K562 (cell line): ENCODE results near the gene SYT13. TPM values are rescaled to one million over a fixed set of nuclear protein-coding genes. Genes with fewer than 3 reads are reported as not detected.

Source experiments
- GATAD2A ChIP-seq: fragments of 450-650 bp; IDR thresholded peaks from 2 replicates; pipeline ENCODE4 v1.6.1; 2017
- SMARCE1 ChIP-seq: fragments of 450-650 bp; IDR thresholded peaks from 2 replicates; pipeline ENCODE4 v1.7.1; 2016; ENCODE audit warnings: mild to moderate bottlenecking
- polyA plus RNA-seq, 8 experiments: library from polyadenylated mRNA; depleted of rRNA in 4 of 8; stranded (reverse) in 5 of 8; unstranded in 3 of 8; fragments of >200 nt; fragmentation: Nextera tagmentation in 2 of 8; fragmentation: Illumina TruSeq in 1 of 8; extraction: Ambion mirVana in 2 of 8; extraction: Trizol in 1 of 8; gene quantifications; 2 replicates each; pipeline versions ENCODE4 v1.2.1 to v1.2.3, GENCODE V29; 2011 to 2014; ENCODE audit warnings: inconsistent platforms in 1 of 8, missing spikeins in 1 of 8
- total RNA-seq, 7 experiments: library from RNA; depleted of rRNA in 6 of 7; stranded (reverse); fragments of >200 nt in 6 of 7; fragmentation: Illumina TruSeq in 2 of 7; extraction: Trizol in 2 of 7; gene quantifications; 2 replicates each; pipeline versions ENCODE4 v1.2.1 to v1.2.3, GENCODE V29; 2011 to 2021; ENCODE audit warnings: low replicate concordance in 1 of 7
- TF ChIP-seq, protein P1 (sequence below), 2 experiments: fragments of 450-650 bp in 1 of 2; sonication (generic) in 1 of 2; formaldehyde crosslinking in 1 of 2; IDR thresholded peaks; 2 replicates each; pipeline versions ENCODE4 v1.7.1 to v1.9.0; 2016 to 2022; ENCODE audit warnings: inconsistent platforms in 1 of 2, mild to moderate bottlenecking in 1 of 2, missing genetic modification reagents in 1 of 2
- TF ChIP-seq, protein P2 (sequence below): fragments of 250-450 bp; sonication (Bioruptor Pico); IDR thresholded peaks from 2 replicates; pipeline ENCODE4 v1.8.0; 2021; ENCODE audit warnings: borderline replicate concordance, mild to moderate bottlenecking, moderate library complexity; ENCODE audit not compliant: poor library complexity, severe bottlenecking
- TF ChIP-seq, protein P3 (sequence below): sonication (generic); formaldehyde crosslinking; IDR thresholded peaks from 2 replicates; pipeline ENCODE4 v1.8.0; 2022; ENCODE audit warnings: mild to moderate bottlenecking, low read depth, missing genetic modification reagents
- TF ChIP-seq, protein P4 (sequence below): fragments of 450-650 bp; formaldehyde crosslinking; IDR thresholded peaks from 2 replicates; pipeline ENCODE4 v1.4.0; 2022; ENCODE audit warnings: mild to moderate bottlenecking, moderate library complexity
- TF ChIP-seq, protein P5 (sequence below): fragments of 450-650 bp; IDR thresholded peaks from 2 replicates; pipeline ENCODE4 v1.6.1; 2017; ENCODE audit warnings: antibody characterized with exemption, mild to moderate bottlenecking

The SYT13 gene
- total and polyA plus RNA-seq, 9 of the 15 experiments (the other 6 are each of a cell fraction or from before 2014, with no cell fraction given): under 0.01 to 0.13 (median 0.08) TPM; not detected in 2

DNA sequence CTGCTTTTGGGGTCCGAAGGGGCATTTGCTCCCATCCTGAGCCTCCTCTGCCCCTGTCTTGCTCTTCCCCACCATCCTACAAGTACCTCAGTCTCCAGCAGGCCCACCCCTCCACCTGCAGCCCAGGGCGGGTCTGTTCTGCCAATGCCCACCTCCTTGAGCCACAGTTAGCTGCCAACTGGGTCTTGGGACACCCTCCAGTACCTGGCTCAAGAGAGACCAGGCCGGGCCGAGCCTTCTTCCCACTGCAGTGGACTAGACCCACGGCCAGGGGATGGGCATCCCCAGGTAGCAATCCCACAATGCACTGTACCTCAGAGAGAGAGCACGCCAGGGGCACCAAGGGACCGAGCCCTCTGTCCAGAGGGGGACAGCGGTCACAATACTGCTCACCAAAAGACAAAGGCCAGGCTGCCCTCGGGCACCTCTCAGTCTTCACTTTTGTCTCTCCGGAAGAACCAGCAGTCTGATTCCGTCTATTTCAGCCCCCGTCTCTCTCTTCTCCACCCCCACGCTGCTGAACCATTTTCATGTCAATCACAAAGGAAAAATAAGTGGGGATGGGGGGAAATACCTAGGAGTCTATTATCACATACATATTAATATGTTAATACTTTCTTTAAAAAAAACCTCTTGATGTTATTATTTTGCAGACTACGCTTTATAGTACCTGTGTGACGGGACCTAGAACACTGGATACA, 51.7 kb downstream of the SYT13 start (continued):
- TF ChIP-seq, protein P1, sequence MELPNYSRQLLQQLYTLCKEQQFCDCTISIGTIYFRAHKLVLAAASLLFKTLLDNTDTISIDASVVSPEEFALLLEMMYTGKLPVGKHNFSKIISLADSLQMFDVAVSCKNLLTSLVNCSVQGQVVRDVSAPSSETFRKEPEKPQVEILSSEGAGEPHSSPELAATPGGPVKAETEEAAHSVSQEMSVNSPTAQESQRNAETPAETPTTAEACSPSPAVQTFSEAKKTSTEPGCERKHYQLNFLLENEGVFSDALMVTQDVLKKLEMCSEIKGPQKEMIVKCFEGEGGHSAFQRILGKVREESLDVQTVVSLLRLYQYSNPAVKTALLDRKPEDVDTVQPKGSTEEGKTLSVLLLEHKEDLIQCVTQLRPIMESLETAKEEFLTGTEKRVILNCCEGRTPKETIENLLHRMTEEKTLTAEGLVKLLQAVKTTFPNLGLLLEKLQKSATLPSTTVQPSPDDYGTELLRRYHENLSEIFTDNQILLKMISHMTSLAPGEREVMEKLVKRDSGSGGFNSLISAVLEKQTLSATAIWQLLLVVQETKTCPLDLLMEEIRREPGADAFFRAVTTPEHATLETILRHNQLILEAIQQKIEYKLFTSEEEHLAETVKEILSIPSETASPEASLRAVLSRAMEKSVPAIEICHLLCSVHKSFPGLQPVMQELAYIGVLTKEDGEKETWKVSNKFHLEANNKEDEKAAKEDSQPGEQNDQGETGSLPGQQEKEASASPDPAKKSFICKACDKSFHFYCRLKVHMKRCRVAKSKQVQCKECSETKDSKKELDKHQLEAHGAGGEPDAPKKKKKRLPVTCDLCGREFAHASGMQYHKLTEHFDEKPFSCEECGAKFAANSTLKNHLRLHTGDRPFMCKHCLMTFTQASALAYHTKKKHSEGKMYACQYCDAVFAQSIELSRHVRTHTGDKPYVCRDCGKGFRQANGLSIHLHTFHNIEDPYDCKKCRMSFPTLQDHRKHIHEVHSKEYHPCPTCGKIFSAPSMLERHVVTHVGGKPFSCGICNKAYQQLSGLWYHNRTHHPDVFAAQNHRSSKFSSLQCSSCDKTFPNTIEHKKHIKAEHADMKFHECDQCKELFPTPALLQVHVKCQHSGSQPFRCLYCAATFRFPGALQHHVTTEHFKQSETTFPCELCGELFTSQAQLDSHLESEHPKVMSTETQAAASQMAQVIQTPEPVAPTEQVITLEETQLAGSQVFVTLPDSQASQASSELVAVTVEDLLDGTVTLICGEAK (IDR thresholded peaks at IDR 0.05): no peak
- TF ChIP-seq, protein P1 (CRISPR knock-in tag; IDR thresholded peaks at IDR 0.05): no peak
- no peak for TF ChIP-seq GATAD2A
- TF ChIP-seq, protein P2, sequence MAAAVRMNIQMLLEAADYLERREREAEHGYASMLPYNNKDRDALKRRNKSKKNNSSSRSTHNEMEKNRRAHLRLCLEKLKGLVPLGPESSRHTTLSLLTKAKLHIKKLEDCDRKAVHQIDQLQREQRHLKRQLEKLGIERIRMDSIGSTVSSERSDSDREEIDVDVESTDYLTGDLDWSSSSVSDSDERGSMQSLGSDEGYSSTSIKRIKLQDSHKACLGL (CRISPR knock-in tag): no peak
- TF ChIP-seq SMARCE1: no peak
- TF ChIP-seq, protein P3, sequence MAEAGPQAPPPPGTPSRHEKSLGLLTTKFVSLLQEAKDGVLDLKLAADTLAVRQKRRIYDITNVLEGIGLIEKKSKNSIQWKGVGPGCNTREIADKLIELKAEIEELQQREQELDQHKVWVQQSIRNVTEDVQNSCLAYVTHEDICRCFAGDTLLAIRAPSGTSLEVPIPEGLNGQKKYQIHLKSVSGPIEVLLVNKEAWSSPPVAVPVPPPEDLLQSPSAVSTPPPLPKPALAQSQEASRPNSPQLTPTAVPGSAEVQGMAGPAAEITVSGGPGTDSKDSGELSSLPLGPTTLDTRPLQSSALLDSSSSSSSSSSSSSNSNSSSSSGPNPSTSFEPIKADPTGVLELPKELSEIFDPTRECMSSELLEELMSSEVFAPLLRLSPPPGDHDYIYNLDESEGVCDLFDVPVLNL: no peak
- TF ChIP-seq, protein P4, sequence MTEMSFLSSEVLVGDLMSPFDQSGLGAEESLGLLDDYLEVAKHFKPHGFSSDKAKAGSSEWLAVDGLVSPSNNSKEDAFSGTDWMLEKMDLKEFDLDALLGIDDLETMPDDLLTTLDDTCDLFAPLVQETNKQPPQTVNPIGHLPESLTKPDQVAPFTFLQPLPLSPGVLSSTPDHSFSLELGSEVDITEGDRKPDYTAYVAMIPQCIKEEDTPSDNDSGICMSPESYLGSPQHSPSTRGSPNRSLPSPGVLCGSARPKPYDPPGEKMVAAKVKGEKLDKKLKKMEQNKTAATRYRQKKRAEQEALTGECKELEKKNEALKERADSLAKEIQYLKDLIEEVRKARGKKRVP (CRISPR knock-in tag): no peak
- TF ChIP-seq, protein P5, sequence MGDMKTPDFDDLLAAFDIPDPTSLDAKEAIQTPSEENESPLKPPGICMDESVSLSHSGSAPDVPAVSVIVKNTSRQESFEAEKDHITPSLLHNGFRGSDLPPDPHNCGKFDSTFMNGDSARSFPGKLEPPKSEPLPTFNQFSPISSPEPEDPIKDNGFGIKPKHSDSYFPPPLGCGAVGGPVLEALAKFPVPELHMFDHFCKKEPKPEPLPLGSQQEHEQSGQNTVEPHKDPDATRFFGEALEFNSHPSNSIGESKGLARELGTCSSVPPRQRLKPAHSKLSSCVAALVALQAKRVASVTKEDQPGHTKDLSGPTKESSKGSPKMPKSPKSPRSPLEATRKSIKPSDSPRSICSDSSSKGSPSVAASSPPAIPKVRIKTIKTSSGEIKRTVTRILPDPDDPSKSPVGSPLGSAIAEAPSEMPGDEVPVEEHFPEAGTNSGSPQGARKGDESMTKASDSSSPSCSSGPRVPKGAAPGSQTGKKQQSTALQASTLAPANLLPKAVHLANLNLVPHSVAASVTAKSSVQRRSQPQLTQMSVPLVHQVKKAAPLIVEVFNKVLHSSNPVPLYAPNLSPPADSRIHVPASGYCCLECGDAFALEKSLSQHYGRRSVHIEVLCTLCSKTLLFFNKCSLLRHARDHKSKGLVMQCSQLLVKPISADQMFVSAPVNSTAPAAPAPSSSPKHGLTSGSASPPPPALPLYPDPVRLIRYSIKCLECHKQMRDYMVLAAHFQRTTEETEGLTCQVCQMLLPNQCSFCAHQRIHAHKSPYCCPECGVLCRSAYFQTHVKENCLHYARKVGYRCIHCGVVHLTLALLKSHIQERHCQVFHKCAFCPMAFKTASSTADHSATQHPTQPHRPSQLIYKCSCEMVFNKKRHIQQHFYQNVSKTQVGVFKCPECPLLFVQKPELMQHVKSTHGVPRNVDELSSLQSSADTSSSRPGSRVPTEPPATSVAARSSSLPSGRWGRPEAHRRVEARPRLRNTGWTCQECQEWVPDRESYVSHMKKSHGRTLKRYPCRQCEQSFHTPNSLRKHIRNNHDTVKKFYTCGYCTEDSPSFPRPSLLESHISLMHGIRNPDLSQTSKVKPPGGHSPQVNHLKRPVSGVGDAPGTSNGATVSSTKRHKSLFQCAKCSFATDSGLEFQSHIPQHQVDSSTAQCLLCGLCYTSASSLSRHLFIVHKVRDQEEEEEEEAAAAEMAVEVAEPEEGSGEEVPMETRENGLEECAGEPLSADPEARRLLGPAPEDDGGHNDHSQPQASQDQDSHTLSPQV: no peak
